PFSK-1 (cell line): ENCODE data around the gene TEKT1.

Experiments used
- FOXP2 ChIP-seq: optimal IDR thresholded peaks from 2 replicates; pipeline ENCODE3; 2011; ENCODE audit warnings: borderline replicate concordance, control low read depth, inconsistent platforms; ENCODE audit not compliant: insufficient read depth; ENCODE audit errors: extremely low read length, extremely low read depth
- POLR2AphosphoS5 ChIP-seq: IDR thresholded peaks from 2 replicates; pipeline ENCODE4 v1.6.1; 2012; ENCODE audit warnings: low read depth, mild to moderate bottlenecking, control low read depth, low read length, moderate library complexity
- REST ChIP-seq, 2 experiments: IDR thresholded peaks; 2 replicates each; pipeline versions ENCODE4 v1.6.1 to v1.8.0; 2011 to 2012; ENCODE audit warnings: low read depth in 2 of 2, low read length in 2 of 2, control low read depth in 1 of 2, inconsistent platforms in 1 of 2, mild to moderate bottlenecking in 1 of 2, moderate library complexity in 1 of 2; ENCODE audit not compliant: insufficient read depth in 1 of 2
- SIN3A ChIP-seq: IDR thresholded peaks from 2 replicates; pipeline ENCODE4 v1.6.1; 2012; ENCODE audit warnings: mild to moderate bottlenecking, low read length, moderate library complexity, borderline replicate concordance; ENCODE audit not compliant: insufficient read depth
- TAF1 ChIP-seq: IDR thresholded peaks from 2 replicates; pipeline ENCODE4 v1.6.1; 2012; ENCODE audit warnings: low read length, control low read depth, borderline replicate concordance; ENCODE audit not compliant: insufficient read depth

TEKT1 gene

GRCh38 chr17:6799738-6800137, 31.8 kb downstream of the TEKT1 start:
- TF ChIP-seq POLR2AphosphoS5 = no peak
- no peak for TF ChIP-seq TAF1
- no peak for TF ChIP-seq SIN3A
- no peak for TF ChIP-seq REST (IDR thresholded peaks at IDR 0.05; ENCODE audit: insufficient read depth in 1 of 2, low read depth in 2 of 2, low read length in 2 of 2)
- no peak for TF ChIP-seq FOXP2

- TF ChIP-seq POLR2AphosphoS5 = no peak
- no peak for TF ChIP-seq SIN3A
Observed at GRCh38 chr17:6797718-6798351, 33.7 kb downstream of the TEKT1 start.

- no peak for TF ChIP-seq REST (IDR thresholded peaks at IDR 0.05; ENCODE audit: insufficient read depth in 1 of 2, low read depth in 2 of 2, low read length in 2 of 2)
- no peak for TF ChIP-seq FOXP2
- TF ChIP-seq TAF1 = no peak
- no peak for TF ChIP-seq POLR2AphosphoS5
- TF ChIP-seq SIN3A = no peak
Observed at GRCh38 chr17:6796887-6797490, 34.5 kb downstream of the TEKT1 start.

- TF ChIP-seq TAF1 (no peak), REST (IDR thresholded peaks at IDR 0.05; ENCODE audit: insufficient read depth in 1 of 2, low read depth in 2 of 2, low read length in 2 of 2) (no peak), FOXP2 (no peak)
Observed at GRCh38 chr17:6796017-6796886, 35.3 kb downstream of the TEKT1 start.

- TF ChIP-seq TAF1 (no peak), REST (IDR thresholded peaks at IDR 0.05; ENCODE audit: insufficient read depth in 1 of 2, low read depth in 2 of 2, low read length in 2 of 2) (no peak), POLR2AphosphoS5 (no peak), SIN3A (no peak), FOXP2 (no peak)
Observed at GRCh38 chr17:6793748-6794493, 37.6 kb downstream of the TEKT1 start.
